Head of caudate nucleus (tissue), 42 donors: Measurements from ENCODE around the gene RADIL.

Experiments
- DNase-seq, 42 donors: peaks; one replicate each; pipeline versions ENCODE4 v3.0.0 to v3.0.0-alpha.2; 2020 to 2021; ENCODE audit warnings: mixed read lengths in 7 of 42
- intact Hi-C: fragments of 100-400 bp; cut with DNase I; formaldehyde crosslinking; loops from one replicate; pipeline ENCODE4 v1.15.0; 2022

Gene RADIL

GRCh38 chr7:4857189-4857588 lies 26.3 kb downstream of the RADIL start:
- DNase-seq: no peak
- intact Hi-C loops: no loop called here

- intact Hi-C loops: no loop called here
Observed at GRCh38 chr7:4856336-4857057, 27.0 kb downstream of the RADIL start.

GRCh38 chr7:4854916-4855315 lies 28.6 kb downstream of the RADIL start:
- no peak for DNase-seq
- intact Hi-C loops: no loop called here

More at GRCh38 chr7:4856336-4857057, 27.0 kb downstream of the RADIL start:
- DNase-seq: peak in 1 of 42 donors; percentile 4

- intact Hi-C loops: no loop called here
- DNase-seq: no peak
Observed at GRCh38 chr7:4851459-4852422, 31.8 kb downstream of the RADIL start.

- no peak for DNase-seq
- intact Hi-C loops: no loop called here
Observed at GRCh38 chr7:4850262-4850795, 33.2 kb downstream of the RADIL start.

- intact Hi-C loops: no loop called here
- peak in 31 of 42 donors; percentile 24 to 76 (median 51) for DNase-seq
Observed at GRCh38 chr7:4849390-4849789, 34.1 kb downstream of the RADIL start.

- intact Hi-C loops: no loop called here
- DNase-seq: peak in 40 of 42 donors; percentile 10 to 71 (median 50)
Observed at GRCh38 chr7:4845740-4846142, 37.8 kb downstream of the RADIL start.

- intact Hi-C loops: no loop called here
Observed at GRCh38 chr7:4842319-4843064, 41.0 kb downstream of the RADIL start.

GRCh38 chr7:4841836-4842235 lies 41.7 kb downstream of the RADIL start:
- DNase-seq: peak in 1 of 42 donors; percentile 24
- intact Hi-C loops: no loop called here

More at GRCh38 chr7:4842319-4843064, 41.0 kb downstream of the RADIL start:
- peak in 3 of 42 donors; percentile 6 to 21 (median 7) for DNase-seq

GRCh38 chr7:4841007-4841784 lies 42.3 kb downstream of the RADIL start:
- peak in 3 of 42 donors; percentile 4 to 26 (median 21) for DNase-seq
- intact Hi-C loops: no loop called here

- DNase-seq: peak in 5 of 42 donors; percentile 3 to 30 (median 14)
- intact Hi-C loops: no loop called here
Observed at GRCh38 chr7:4840079-4840501, 43.4 kb downstream of the RADIL start.

- DNase-seq: peak in 7 of 42 donors; percentile 9 to 39 (median 24)
- intact Hi-C loops: no loop called here
Observed at GRCh38 chr7:4838626-4839334, 44.7 kb downstream of the RADIL start.

- peak in 5 of 42 donors; percentile 5 to 26 (median 13) for DNase-seq
- intact Hi-C loops: no loop called here
Observed at GRCh38 chr7:4837803-4838625, 45.5 kb downstream of the RADIL start.

- intact Hi-C loops: no loop called here
- DNase-seq: peak in 3 of 42 donors; percentile 9 to 18 (median 10)
Observed at GRCh38 chr7:4837041-4837802, 46.3 kb downstream of the RADIL start.

GRCh38 chr7:4836206-4836661 lies 47.3 kb downstream of the RADIL start:
- DNase-seq: peak in 5 of 42 donors; percentile 9 to 42 (median 13)
- intact Hi-C loops: no loop called here
